ENCODE results near the gene ACTN3. TPM values are rescaled to one million over a fixed set of nuclear protein-coding genes. Genes with fewer than 3 reads are reported as not detected.

ACTN3 gene
- polyA plus RNA-seq, 2 of the 4 experiments (the other 2 are of a cell fraction): not detected

- Histone ChIP-seq H3K27ac (no peak overlapping the region), H3K4me1 (no peaks in the 10 kb centered on the region), H3K4me3 (no peak overlapping the region), H3K4me2 (no peak overlapping the region), H3K9me3 (no peaks in the 10 kb centered on the region)
- ATAC-seq (no peak), FAIRE-seq (no peak), DNase-seq (ENCODE audit: low read depth in 1 of 2, low spot score in 1 of 2) (no peak)
- WGBS (ENCODE audit: missing lambda C conversion rate): 54% methylated on average over 2 of the region's 2 CpGs
- POLR2A ChIA-PET: no interaction called here
- no peak for TF ChIP-seq ESRRA (IDR thresholded peaks at IDR 0.05; ENCODE audit: borderline replicate concordance, low read length)
- no peak for TF ChIP-seq ZNF302 (CRISPR knock-in tag; IDR thresholded peaks at IDR 0.05)
- TF ChIP-seq ATOH8 (CRISPR knock-in tag; IDR thresholded peaks at IDR 0.05; ENCODE audit: low read depth): no peak
- TF ChIP-seq RNF2 (IDR thresholded peaks at IDR 0.05; ENCODE audit: borderline replicate concordance, low read depth): no peak
- no peak for TF ChIP-seq ZFP36 (IDR thresholded peaks at IDR 0.05; ENCODE audit: borderline replicate concordance, partially characterized antibody)
- TF ChIP-seq, protein P1, sequence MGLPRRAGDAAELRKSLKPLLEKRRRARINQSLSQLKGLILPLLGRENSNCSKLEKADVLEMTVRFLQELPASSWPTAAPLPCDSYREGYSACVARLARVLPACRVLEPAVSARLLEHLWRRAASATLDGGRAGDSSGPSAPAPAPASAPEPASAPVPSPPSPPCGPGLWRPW (IDR thresholded peaks at IDR 0.05): no peak
- CTCF ChIA-PET: interaction anchor here (0.9 to 2.0 kb wide), 5 partner anchors 11 to 133 kb away, joined by 3 to 5 read pairs (median 5); partner anchors contain the start of genes ACTN3 and ZDHHC24
These were observed 15.6 kb downstream of the ACTN3 start for GRCh38 chr11:66562275-66562674.

- FAIRE-seq (no peak), DNase-seq (ENCODE audit: low read depth in 1 of 2, low spot score in 1 of 2) (no peak), ATAC-seq (no peak)
- POLR2A ChIA-PET: interaction anchor here (1.2 kb wide), 1 partner anchor 83 kb away, joined by 4 read pairs; the partner anchor contains the start of gene DPP3
- Histone ChIP-seq H3K4me2 (no peak overlapping the region), H3K4me3 (no peak overlapping the region), H3K4me1 (peaks cover 5% of the 10 kb centered on the region; the same call in 1 of the 3 replicates), H3K27ac (no peak overlapping the region), H3K9me3 (no peaks in the 10 kb centered on the region)
- TF ChIP-seq FOSB (CRISPR knock-in tag; IDR thresholded peaks at IDR 0.05): no peak
- TF ChIP-seq SMC3 (IDR thresholded peaks at IDR 0.05): no peak
- no peak for TF ChIP-seq GATA3 (IDR thresholded peaks at IDR 0.05; ENCODE audit: borderline replicate concordance)
- no peak for TF ChIP-seq HDAC2 (IDR thresholded peaks at IDR 0.05)
- no peak for TF ChIP-seq ZFP36 (IDR thresholded peaks at IDR 0.05; ENCODE audit: borderline replicate concordance, partially characterized antibody)
- TF ChIP-seq EP300 (IDR thresholded peaks at IDR 0.05): no peak
- TF ChIP-seq TFCP2L1 (CRISPR knock-in tag; IDR thresholded peaks at IDR 0.05): no peak
- no peak for TF ChIP-seq HEYL (CRISPR knock-in tag; IDR thresholded peaks at IDR 0.05)
- TF ChIP-seq RFX5 (IDR thresholded peaks at IDR 0.05): no peak
- no peak for TF ChIP-seq CEBPB (IDR thresholded peaks at IDR 0.05)
- WGBS (ENCODE audit: missing lambda C conversion rate): 81% methylated on average over 20 of the region's 20 CpGs
- CTCF ChIA-PET: interaction anchor here (1.0 to 2.0 kb wide), 7 partner anchors 13 to 132 kb away, joined by 3 to 6 read pairs (median 5); partner anchors contain the start of genes ACTN3 and ZDHHC24
These were observed 16.3 kb downstream of the ACTN3 start for GRCh38 chr11:66562907-66563583.

DNA sequence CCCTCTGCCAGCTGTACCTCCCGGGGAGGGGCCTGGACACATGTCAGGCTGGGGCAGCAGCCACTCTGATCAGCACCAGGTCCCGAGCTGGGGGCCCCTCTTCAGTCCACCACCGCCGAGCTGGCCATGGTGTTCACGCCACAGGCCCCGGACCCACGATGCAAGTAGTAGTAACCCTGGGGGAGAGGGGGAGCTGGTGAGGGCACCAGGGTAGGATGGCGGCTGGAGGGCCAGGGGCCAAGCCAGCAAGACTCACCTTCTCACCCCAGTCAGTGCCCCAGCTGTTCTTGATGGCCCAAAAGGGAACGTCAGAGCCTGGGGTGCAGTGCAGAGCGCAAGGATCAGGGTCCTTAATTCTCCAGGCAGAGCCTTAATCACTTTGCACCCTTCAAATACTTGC, 17.1 kb downstream of the ACTN3 start:
- TF ChIP-seq EHF (CRISPR knock-in tag; IDR thresholded peaks at IDR 0.05): no peak
- DNase-seq (ENCODE audit: low read depth in 1 of 2, low spot score in 1 of 2) (no peak), ATAC-seq (no peak), FAIRE-seq (no peak)
- 89% methylated on average over 8 of the region's 10 CpGs for WGBS (ENCODE audit: missing lambda C conversion rate)
- no peak overlapping the region for H3K4me3 ChIP-seq
- no peaks in the 10 kb centered on the region for H3K9me3 ChIP-seq
- H3K27ac ChIP-seq: no peak overlapping the region
- ChIA-PET CTCF (interaction anchor here (1.1 to 1.5 kb wide), 4 partner anchors 14 to 155 kb away, joined by 3 to 6 read pairs (median 4); no protein-coding TSS in a partner anchor), POLR2A (interaction anchor here (1.2 kb wide), 1 partner anchor 84 kb away, joined by 4 read pairs; the partner anchor contains the start of gene DPP3)
- H3K4me2 ChIP-seq: no peak overlapping the region
- H3K4me1 ChIP-seq: peaks cover 5% of the 10 kb centered on the region; the same call in 1 of the 3 replicates

DNA sequence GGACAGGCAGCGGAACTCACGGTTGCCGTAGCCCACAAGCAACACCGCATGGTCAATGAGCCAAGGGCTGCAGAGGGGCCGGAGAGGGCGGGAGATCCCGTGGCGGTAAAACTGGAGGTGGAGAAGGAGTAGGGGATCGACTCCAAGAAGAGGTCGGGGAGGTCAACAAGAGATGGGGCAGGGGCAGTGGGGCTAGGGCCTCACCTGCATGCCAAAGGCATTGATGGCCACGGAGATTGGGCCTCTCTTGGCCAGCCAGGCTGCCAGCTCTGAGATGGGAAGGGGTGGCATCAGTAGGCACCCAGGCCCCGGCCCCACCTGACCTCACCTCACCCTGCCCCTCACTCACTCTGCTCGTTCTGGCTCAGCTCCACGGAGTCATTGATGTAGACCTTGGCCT, 17.8 kb downstream of the ACTN3 start:
- Histone ChIP-seq H3K4me3 (no peak overlapping the region), H3K27ac (no peak overlapping the region), H3K4me1 (peaks cover 5% of the 10 kb centered on the region; the same call in 1 of the 3 replicates), H3K4me2 (no peak overlapping the region), H3K9me3 (no peaks in the 10 kb centered on the region)
- CTCF ChIA-PET: interaction anchor here (1.0 to 1.5 kb wide), 2 partner anchors 13 to 155 kb away, joined by 4 read pairs; no protein-coding TSS in a partner anchor
- DNase-seq (ENCODE audit: low read depth in 1 of 2, low spot score in 1 of 2): no peak
- 86% methylated on average over 12 of the region's 14 CpGs for WGBS (ENCODE audit: missing lambda C conversion rate)
- ATAC-seq: no peak
- POLR2A ChIA-PET: no interaction called here
- no peak for FAIRE-seq
- TF ChIP-seq RARB (CRISPR knock-in tag; IDR thresholded peaks at IDR 0.05) (no peak), POLR2A (IDR thresholded peaks at IDR 0.05; ENCODE audit: low read length) (no peak), KDM5A (IDR thresholded peaks at IDR 0.05) (no peak), HOXA7 (CRISPR knock-in tag; IDR thresholded peaks at IDR 0.05) (no peak), EHMT2 (IDR thresholded peaks at IDR 0.05; ENCODE audit: low read depth) (no peak), FOSB (CRISPR knock-in tag; IDR thresholded peaks at IDR 0.05) (no peak), NFE2L2 (conservative IDR thresholded peaks at IDR 0.05; ENCODE audit: low read length) (no peak), MYC (IDR thresholded peaks at IDR 0.05; ENCODE audit: borderline replicate concordance, low read length) (no peak), E2F6 (IDR thresholded peaks at IDR 0.05; ENCODE audit: borderline replicate concordance, low read depth) (no peak), PHF8 (IDR thresholded peaks at IDR 0.05; ENCODE audit: borderline replicate concordance, low read depth) (no peak), FOSL2 (IDR thresholded peaks at IDR 0.05) (no peak), FOSL2 (CRISPR knock-in tag; IDR thresholded peaks at IDR 0.05) (no peak), RAD21 (conservative IDR thresholded peaks at IDR 0.05 in 1 of 2, IDR thresholded peaks at IDR 0.05 in 1 of 2) (no peak)
- TF ChIP-seq, protein P2, sequence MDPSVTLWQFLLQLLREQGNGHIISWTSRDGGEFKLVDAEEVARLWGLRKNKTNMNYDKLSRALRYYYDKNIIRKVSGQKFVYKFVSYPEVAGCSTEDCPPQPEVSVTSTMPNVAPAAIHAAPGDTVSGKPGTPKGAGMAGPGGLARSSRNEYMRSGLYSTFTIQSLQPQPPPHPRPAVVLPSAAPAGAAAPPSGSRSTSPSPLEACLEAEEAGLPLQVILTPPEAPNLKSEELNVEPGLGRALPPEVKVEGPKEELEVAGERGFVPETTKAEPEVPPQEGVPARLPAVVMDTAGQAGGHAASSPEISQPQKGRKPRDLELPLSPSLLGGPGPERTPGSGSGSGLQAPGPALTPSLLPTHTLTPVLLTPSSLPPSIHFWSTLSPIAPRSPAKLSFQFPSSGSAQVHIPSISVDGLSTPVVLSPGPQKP (IDR thresholded peaks at IDR 0.05; ENCODE audit: low read depth, low read length): no peak
- TF ChIP-seq, protein P1 (IDR thresholded peaks at IDR 0.05): no peak

All from A549 (cell line).